ENCODE results near the gene TLE5. TPM values are rescaled to one million over a fixed set of nuclear protein-coding genes. Genes with fewer than 3 reads are reported as not detected.
A peak's percentile ranks its signal among the peaks of the same experiment; 100 is the strongest.
"Not testable (repeated sequence)": the region's sequence is repeated elsewhere in the genome, so short reads cannot be mapped to it uniquely, and the experiment has no call there.

Gene TLE5
- total and polyA plus RNA-seq, 8 donors: 126 to 688 (median 339) TPM

GRCh38 chr19:3054265-3054971 lies 7.9 kb downstream of the TLE5 start:
- no peak for DNase-seq
- Histone ChIP-seq H3K36me3 (peaks cover 47 to 70% (median 66%) of the 10 kb centered on the region in 4 donors), H3K4me1 (peaks cover 34 to 66% (median 53%) of the 10 kb centered on the region in 4 donors), H3K27ac (peak overlapping the region in 2 of 5 donors; percentile 68 to 86), H3K4me3 (no peak overlapping the region), H3K27me3 (no peaks in the 10 kb centered on the region), H3K9me3 (no peaks in the 10 kb centered on the region)
- WGBS, 5 donors: 48 to 64% (median 51%) methylated on average over 4 of the region's 4 CpGs
- intact Hi-C loops (cut with DNase I; ENCODE audit: low total_unique reads): no loop called here
- no peak for TF ChIP-seq POLR2A (IDR thresholded peaks at IDR 0.05)
- no peak for TF ChIP-seq EP300 (IDR thresholded peaks at IDR 0.05)
- TF ChIP-seq, protein P1, sequence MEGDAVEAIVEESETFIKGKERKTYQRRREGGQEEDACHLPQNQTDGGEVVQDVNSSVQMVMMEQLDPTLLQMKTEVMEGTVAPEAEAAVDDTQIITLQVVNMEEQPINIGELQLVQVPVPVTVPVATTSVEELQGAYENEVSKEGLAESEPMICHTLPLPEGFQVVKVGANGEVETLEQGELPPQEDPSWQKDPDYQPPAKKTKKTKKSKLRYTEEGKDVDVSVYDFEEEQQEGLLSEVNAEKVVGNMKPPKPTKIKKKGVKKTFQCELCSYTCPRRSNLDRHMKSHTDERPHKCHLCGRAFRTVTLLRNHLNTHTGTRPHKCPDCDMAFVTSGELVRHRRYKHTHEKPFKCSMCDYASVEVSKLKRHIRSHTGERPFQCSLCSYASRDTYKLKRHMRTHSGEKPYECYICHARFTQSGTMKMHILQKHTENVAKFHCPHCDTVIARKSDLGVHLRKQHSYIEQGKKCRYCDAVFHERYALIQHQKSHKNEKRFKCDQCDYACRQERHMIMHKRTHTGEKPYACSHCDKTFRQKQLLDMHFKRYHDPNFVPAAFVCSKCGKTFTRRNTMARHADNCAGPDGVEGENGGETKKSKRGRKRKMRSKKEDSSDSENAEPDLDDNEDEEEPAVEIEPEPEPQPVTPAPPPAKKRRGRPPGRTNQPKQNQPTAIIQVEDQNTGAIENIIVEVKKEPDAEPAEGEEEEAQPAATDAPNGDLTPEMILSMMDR (IDR thresholded peaks at IDR 0.05): no peak
- TF ChIP-seq POLR2AphosphoS5 (IDR thresholded peaks at IDR 0.05): no peak

DNA sequence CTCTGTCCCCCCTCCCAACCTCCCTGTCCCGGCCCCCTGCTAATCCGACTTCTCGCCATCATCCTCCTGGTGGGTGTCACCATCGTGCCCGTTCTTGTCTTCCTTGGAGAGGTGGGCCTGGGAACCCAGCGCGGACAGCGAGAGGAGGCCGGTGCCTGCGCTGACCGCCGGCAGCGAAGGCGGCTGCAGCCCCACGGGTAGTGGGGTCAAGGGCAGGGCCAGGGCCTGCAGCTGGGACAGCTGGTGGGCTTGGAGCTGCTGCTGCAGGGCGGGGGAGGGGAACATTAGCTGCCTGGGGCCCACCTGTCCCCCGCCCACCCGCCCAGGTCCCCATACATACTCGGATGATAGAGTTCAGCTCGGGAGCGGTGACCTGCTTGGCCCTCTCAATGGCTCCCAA lies 8.5 kb downstream of the TLE5 start:
- 80 to 90% (median 85%) methylated on average over 8 to 21 of the region's 21 CpGs for WGBS, 5 donors
- Histone ChIP-seq H3K27ac (no peak overlapping the region), H3K36me3 (peaks cover 40 to 64% (median 60%) of the 10 kb centered on the region in 4 donors)

GRCh38 chr19:3053218-3053621 lies 9.1 kb downstream of the TLE5 start:
- Histone ChIP-seq H3K9me3 (no peaks in the 10 kb centered on the region), H3K27me3 (no peaks in the 10 kb centered on the region), H3K36me3 (peaks cover 39 to 58% (median 54%) of the 10 kb centered on the region in 4 donors), H3K27ac (no peak overlapping the region), H3K4me1 (peaks cover 31 to 54% (median 42%) of the 10 kb centered on the region in 4 donors), H3K4me3 (no peak overlapping the region)
- no peak for DNase-seq
- WGBS, 5 donors: 65 to 72% (median 68%) methylated on average over 15 of the region's 15 CpGs
- intact Hi-C loops (cut with DNase I; ENCODE audit: low total_unique reads): no loop called here
- TF ChIP-seq, protein P1 (IDR thresholded peaks at IDR 0.05): no peak
- TF ChIP-seq EP300 (IDR thresholded peaks at IDR 0.05): no peak
- TF ChIP-seq POLR2AphosphoS5 (IDR thresholded peaks at IDR 0.05): no peak

More for the DNA sequence above, 8.5 kb downstream of the TLE5 start:
- Histone ChIP-seq H3K4me3 (no peak overlapping the region), H3K27me3 (no peaks in the 10 kb centered on the region), H3K9me3 (no peaks in the 10 kb centered on the region), H3K4me1 (peaks cover 34 to 59% (median 47%) of the 10 kb centered on the region in 4 donors)
- intact Hi-C loops (cut with DNase I; ENCODE audit: low total_unique reads): no loop called here
- TF ChIP-seq POLR2AphosphoS5 (IDR thresholded peaks at IDR 0.05) (no peak), EP300 (IDR thresholded peaks at IDR 0.05) (no peak), POLR2A (IDR thresholded peaks at IDR 0.05) (no peak)
- TF ChIP-seq, protein P1 (IDR thresholded peaks at IDR 0.05): no peak
- DNase-seq: no peak

DNA sequence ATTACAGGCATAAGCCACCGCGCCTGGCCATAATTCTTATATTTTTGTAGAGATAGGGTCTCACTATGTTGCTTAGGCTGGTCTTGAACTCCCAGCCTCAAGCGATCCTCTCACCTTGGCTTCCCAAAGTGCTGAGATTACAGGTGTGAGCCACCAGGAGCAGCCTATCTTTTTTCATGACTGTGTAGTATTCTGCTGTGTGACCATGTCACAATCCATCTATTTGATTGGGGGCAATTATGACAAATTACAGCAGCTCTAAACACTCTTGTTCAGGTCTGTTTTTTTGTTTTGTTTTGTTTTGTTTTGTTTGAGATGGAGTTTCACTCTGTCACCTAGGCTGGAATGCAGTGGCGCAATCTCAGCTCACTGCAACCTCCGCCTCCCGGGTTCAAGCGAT lies 12.3 kb downstream of the TLE5 start:
- H3K27me3 ChIP-seq; H3K4me3 ChIP-seq; DNase-seq; H3K27ac ChIP-seq; H3K9me3 ChIP-seq; intact Hi-C loops (cut with DNase I; ENCODE audit: low total_unique reads): not testable (repeated sequence)
- Histone ChIP-seq H3K36me3 (peaks cover 16 to 26% (median 23%) of the 10 kb centered on the region in 4 donors), H3K4me1 (peaks cover 13 to 46% (median 26%) of the 10 kb centered on the region in 4 donors)
- 94 to 99% (median 97%) methylated on average over 7 of the region's 7 CpGs for WGBS, 5 donors

- no peaks in the 10 kb centered on the region for H3K9me3 ChIP-seq
- TF ChIP-seq POLR2A (IDR thresholded peaks at IDR 0.05): no peak
- no peak for TF ChIP-seq POLR2AphosphoS5 (IDR thresholded peaks at IDR 0.05)
- no peak for TF ChIP-seq EP300 (IDR thresholded peaks at IDR 0.05)
- TF ChIP-seq, protein P1 (IDR thresholded peaks at IDR 0.05): no peak
- DNase-seq: no peak
- H3K27ac ChIP-seq: no peak overlapping the region
- H3K4me3 ChIP-seq: no peak overlapping the region
- peaks cover 11 to 37% (median 21%) of the 10 kb centered on the region in 4 donors for H3K4me1 ChIP-seq
- intact Hi-C loops (cut with DNase I; ENCODE audit: low total_unique reads): no loop called here
- H3K27me3 ChIP-seq: peaks cover 0 to 5% (median 0%) of the 10 kb centered on the region in 3 donors
- peaks cover 8 to 17% (median 13%) of the 10 kb centered on the region in 4 donors for H3K36me3 ChIP-seq
- 95 to 98% (median 96%) methylated on average over 3 of the region's 3 CpGs for WGBS, 5 donors
These were observed 13.2 kb downstream of the TLE5 start for GRCh38 chr19:3049089-3049488.

Data from stomach (tissue), 9 donors.